HG02588 (cell line): ENCODE data around the gene PDZRN4.
"Not testable (repeated sequence)": the region's sequence is repeated elsewhere in the genome, so short reads cannot be mapped to it uniquely, and the experiment has no call there.

Experiments
- ATAC-seq: cut with Tn5 transposase; IDR thresholded peaks from one replicate; pipeline ENCODE4 v1.9.1; 2021; ENCODE audit warnings: mild to moderate bottlenecking, moderate library complexity; ENCODE audit not compliant: unreplicated experiment

Gene PDZRN4

DNA sequence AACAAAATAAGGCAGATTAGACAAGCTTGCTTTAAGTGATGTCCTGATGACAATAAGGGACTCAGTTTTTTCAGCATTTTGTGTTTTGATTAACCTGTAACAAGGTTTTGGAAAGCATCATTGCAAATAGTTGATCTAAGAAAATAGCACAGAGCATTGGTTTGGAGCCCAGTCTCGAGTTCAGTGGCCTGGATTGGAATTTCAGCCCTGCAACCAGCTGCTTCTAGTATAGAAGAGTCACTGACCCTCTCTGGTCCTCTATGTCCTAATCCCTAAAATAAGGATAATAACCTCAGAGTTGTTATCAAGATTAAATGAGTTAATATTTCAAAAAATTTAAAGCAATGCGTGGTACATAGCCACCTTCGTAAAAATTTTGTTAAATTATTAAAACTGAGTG is 25.5 kb downstream of the PDZRN4 start:
- ATAC-seq, result no peak

DNA sequence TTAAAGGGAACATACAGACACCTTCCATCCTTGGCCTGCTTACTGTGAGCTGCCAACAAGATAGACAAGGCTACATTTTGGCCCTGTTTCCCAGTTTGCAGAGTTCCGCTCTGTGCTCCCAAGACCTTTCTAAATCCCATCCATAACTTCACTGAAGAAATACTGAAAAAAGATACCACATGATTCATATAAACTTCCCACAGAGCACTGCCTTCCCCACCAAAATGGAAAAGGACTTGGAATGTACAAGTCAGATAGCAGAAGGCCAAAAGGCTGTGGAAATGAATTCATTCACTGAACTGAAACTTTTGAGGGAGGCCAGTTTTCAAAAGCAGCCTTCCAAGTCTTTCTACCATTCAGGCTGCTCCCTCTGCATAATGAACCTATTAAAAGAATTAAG is 29.6 kb downstream of the PDZRN4 start:
- ATAC-seq, result no peak

DNA sequence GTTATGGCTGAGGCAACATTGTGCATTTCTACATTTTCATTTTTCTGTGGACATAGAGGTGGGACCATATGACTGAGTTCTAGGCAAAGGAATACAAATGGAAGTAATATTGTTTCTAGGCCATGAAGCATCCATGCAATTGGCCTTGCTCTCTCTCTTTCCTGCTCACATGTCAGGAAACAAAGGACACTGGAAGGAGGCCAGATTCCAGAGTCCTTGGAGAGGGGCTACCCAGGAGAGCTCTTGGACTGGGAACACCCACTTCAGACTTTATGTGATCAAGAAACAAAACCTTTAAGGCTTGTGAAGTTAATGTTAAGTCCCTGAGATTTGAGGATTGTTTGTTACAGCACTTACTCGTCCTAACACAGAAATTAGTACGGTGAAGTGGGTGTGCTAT is 32.8 kb downstream of the PDZRN4 start:
- ATAC-seq, result no peak

DNA sequence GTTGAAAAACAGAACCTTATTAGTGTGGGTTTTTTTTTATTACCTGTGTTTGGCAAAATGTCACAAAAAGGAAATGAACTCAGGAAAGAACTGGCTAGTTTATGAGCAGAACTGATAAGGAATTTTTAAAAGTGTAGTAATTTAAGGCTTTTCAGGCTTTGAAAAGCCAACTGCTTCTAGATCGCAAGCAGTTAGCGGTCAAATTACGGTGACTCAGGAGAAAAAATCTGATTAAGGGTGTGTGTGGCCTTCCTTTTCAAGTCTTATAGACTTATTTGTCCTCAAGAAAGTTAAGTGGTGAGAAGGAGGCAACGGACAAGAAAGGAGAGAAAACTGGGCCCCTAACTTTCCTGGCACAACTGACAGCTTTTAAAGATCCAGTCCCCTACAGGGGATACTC is 33.4 kb downstream of the PDZRN4 start:
- no peak for ATAC-seq

DNA sequence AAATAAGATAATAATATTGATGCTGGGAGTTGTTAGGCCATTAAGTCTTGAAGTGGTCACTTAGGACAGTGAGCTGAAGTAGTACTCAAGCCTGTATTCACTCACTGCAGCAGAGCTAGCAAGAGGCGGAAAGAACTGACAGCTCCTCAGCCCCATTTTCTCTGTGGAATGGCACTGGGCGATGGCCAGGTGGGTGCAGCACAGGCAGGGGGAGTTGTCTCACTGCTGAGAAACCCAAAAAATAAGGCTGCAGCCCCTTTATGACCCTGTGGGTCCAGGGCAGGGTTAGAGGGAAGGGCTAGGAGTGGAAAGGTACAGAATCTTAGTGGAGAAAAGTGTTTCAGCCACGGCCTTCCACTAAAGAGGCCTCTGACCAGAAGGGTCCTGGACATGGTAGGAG is 35.5 kb downstream of the PDZRN4 start:
- ATAC-seq, result no peak

DNA sequence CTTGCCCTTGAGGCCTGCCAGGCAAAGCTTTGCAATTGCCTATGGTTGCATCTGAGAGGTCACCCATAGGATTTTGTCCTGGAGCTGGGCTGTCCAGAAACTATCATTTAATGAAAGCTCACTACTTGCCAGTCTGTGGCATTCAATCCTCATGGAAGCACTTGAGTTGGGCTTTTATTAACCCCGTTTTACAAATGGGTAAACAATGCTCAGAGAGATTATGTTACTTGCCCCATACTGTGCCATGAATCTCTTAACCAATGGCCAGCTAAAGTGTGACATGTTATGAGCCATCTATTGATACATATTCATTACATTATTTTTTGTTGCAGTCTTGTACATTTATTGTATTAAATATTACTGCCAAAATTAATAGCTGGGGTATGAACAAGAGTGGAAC is 35.9 kb downstream of the PDZRN4 start:
- ATAC-seq, result no peak

DNA sequence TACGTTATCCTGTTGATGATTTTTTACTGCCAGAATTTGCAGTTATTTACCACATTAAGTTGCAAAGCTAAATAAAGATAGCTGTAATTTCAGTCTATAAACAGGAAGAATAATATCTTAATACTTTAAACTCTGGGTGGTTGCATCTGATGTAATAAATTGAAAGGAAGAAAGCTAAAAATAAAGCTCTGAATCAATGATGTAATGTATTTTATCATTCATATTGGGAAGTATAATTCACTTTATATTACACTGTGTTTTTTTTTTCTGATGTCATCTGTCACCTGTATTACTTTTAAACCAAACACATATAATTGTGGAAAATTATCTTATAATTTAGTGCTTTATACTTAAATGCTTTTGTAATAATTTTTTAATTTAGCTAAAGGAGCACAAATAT is 37.1 kb downstream of the PDZRN4 start:
- ATAC-seq, result no peak

DNA sequence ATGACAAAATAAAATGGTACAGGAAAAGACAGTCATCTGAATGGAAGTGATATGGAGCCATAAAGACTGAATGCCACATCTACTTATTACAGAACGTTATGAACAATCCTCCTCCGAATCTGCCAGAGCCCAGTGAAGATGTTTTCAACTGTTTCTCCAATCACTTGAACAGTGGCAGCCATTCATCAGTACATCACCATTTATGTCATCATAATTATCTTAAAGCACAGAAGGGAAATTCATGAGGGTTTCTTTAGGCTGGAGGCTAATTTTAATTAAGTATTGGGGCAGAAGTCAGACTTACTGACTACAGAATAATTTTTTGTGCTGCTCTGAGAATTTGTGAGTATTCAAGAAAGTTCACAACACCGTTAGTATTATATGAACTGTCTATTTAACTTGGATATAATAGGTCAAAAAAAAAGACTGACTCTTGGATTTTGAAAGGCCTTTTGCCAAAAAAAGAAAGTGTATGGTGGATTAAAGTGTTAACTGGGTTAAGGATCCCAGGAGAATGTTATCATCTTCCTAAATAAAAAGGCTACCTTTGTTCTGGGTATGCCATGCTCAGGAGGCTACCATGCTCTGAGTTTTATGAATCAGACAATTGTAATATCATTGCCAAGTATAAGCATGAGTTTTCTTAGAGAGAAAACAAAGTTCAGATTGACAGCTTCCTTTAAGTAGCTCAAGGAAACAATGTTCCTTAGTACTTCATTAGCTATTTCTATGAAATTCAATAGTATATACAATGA is 40.1 kb downstream of the PDZRN4 start:
- ATAC-seq, result no peak

DNA sequence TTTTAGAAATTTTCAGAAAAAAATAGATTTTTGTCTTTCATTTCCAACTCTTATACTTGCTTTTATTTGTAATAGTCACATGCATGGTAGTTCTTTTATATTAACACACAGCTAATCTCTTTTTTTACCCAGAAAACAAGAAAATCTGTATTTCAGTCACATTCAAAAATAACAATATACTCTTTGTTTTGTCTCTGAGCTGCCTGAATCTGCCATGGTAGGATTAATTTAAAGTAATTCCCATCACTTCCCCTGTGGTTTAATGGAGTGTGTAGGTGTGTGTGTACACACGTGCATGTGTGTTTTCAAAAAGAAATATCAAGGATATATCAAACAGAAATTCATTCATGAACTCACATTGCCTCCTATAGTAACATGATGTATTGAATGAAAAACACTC is 42.6 kb downstream of the PDZRN4 start:
- no peak for ATAC-seq

DNA sequence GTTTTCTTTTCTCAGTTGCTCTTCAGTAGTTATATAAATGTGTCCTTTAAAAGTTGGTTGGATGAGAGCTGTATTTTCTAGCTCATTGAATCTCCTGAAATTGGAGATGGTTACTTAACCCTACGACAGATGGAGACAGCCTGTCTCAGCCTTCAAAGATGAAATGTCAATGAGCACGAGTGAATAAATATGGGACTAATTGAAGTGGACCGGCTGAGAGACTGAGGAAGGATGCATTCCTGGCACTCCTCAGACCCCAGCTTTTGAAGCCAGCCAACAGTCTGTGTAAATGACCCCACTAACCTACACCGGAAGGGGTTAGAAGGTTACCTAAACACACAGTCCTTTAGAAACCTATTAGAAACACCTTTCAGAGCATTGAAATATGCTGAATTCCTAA is 46.6 kb downstream of the PDZRN4 start:
- ATAC-seq, result no peak

DNA sequence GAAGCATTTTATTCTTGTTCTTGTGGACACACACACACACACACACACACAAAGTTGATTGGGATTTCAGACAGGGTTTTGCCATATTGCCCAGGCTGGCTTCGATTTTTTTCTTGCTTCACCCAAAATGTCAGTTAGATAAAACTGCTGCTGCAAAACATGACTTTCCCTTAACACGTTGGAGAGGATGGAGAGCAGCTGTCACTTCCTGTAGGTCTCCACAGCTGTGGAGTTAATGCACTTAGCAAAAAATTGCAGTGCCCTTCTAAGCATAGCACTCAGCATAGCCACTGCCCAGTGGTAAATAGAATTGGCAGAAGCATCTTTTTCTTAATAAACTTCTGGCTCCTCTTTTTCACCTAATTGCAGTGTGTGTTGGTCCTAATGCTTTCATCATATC is 54.5 kb downstream of the PDZRN4 start:
- ATAC-seq, result no peak

DNA sequence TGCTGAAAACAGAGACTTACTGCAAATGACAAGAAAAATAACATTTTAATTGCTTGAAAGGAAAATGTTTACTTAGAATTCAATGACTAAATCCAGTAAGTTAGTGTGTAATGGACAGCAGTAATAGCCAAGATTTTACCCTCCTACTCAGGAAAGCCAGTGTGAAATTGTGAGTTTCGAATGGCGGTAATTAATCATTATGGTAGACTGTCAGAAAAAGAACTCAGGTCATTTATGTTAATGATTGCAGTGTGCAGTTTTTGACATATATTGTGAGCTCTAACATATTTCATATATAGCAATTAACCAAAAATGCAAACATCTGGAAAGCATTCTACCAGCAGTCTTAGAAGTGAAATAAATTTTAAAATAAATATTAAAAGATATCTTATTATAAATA is 60.3 kb downstream of the PDZRN4 start:
- ATAC-seq, result no peak

DNA sequence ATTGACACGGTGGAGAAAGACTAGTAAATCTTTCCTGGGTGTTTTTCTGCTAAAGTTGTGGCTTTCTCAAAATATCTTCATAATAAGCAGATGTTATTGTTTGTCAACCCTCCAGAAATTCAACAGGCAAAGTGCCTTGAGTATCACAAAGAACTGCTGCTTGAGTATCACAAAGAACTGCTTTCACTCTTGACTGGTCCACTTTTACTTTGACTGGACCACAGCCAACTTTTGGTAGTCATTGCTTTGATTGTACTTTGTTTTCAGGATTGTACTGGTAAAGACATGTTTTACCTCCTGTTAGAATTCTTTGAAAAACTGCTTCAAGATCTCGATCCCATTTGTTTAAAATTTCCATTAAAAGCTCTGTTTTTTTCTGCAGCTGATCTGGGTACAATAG is 62.6 kb downstream of the PDZRN4 start:
- ATAC-seq, result no peak

DNA sequence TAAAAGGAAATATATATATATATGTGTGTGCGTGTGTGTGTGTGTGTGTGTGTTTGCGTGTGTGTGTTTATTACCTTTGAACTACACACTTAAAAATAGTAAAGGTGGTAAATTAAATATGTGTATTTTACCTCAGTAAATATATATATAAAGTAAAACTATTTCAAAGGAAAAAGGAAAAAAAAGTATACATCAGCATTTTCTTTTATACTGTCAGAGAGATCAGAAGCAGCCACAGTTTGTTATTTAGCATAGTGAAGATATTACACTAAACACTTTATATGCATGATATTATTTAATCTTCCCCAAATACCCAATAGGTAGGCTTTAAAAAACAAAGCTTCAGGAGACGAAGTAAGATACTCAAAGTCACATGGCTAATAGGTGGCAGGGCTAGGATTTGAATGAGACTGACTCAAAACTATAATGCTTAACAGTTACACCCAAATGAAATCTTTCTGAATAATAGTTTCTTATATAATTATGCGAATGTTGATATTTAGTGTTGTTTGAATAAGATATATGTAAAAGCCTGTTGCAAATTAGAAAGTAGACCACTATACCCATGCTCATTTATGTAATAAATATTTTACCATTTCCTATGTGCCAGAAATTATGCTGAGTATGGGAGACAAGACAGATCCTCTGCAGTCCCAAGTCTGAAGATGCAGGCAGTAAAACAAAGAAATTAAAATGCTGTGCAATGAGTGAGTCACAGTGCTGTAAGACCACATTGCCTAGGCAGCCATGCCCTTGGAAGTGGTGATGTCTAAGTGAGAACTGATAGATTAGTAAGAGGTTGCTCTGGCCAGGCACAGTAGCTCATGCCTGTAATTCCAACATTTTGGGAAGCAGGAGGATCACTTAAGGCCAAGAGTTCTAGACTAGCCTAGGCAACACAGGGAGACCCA is 66.1 kb downstream of the PDZRN4 start:
- ATAC-seq, result no peak

DNA sequence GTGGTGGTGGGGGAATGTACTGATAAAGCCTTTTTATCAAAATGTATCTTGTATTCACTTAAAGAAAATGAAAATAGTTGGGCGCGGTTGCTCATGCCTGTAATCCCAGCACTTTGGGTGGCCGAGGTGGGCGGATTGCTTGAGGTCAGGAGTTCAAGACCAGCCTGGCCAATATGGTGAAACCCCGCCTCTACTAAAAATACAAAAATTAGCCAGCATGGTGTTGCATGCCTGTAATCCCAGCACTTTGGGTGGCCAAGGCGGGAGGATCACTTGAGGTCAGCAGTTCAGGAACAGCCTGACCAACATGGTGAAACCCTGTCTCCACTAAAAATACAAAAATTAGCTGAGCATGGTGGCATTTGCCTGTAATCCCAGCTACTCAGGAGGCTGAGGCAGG is 75.1 kb downstream of the PDZRN4 start:
- ATAC-seq, result not testable (repeated sequence)

DNA sequence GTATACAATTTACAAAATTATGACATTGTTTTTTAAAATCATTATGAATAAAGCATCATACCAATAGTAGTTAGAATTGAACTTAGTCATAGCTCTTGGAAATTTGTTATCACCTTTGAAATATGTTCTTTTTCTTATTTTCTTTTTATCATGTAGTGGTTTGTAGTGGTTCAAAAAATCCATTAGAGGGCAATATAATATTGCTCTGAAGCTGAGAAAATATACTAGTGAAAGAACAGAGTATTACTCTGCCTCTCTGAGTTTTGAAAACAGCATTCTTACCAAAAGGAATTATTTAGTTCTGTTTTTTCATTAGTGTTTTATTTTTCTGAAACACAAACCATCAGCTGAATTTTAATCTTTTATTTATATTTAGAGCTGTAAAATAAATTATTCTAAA is 76.2 kb downstream of the PDZRN4 start:
- ATAC-seq, result no peak

DNA sequence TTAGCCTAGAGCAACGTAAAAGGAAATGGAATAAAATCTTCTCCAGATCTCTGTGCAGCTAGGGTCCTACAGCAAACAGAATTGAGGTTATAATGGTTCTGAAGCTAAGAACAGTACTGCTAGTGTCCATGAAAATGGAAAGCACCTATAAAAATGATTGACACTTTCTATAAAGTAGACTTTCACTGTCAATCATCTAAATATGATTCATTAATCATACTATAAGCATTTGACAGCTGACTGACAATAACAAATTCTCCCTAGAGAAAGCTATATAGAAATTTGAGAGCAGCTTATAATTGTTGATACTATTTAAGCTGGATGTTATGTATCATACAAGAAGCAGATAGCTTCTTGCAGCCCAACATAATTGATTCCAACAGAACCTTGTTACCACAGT is 80.9 kb downstream of the PDZRN4 start:
- ATAC-seq, result no peak

DNA sequence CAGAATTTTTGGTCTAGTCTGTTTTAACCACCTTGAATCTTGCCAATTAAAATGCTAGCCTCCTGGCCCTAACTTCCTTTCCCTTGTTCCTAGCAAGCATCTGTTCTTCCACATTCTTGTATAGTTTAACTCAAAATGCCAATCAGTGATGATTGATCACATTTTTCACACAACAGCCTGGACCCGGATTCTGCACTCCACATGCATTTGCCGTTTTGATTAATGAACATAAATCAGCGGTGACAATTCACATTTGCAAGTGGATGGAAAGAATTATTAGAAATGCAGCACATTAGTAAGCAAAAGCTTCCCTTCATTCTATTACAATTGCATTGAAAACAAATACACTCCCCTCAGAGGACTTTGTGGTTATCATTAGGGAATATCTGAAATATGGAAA is 83.4 kb downstream of the PDZRN4 start:
- ATAC-seq, result no peak

DNA sequence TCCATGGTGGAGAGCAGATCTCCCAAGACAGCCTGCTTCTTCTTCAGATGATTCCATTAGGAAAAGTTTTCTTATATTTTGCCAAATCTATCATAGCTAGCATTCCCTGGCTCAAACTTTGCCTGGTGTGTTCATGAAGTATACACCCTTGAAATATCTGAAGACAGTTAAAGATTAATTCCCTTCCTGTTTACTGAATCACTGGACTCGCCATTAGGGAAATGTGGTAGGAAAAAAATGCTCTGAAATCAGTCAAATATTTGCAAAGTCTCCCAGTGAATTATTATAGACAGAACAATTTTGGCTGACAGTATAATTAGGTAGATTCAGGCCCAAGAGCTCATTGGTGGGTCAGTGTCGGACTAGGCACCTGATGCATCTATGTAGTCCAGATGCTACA is 86.5 kb downstream of the PDZRN4 start:
- no peak for ATAC-seq

DNA sequence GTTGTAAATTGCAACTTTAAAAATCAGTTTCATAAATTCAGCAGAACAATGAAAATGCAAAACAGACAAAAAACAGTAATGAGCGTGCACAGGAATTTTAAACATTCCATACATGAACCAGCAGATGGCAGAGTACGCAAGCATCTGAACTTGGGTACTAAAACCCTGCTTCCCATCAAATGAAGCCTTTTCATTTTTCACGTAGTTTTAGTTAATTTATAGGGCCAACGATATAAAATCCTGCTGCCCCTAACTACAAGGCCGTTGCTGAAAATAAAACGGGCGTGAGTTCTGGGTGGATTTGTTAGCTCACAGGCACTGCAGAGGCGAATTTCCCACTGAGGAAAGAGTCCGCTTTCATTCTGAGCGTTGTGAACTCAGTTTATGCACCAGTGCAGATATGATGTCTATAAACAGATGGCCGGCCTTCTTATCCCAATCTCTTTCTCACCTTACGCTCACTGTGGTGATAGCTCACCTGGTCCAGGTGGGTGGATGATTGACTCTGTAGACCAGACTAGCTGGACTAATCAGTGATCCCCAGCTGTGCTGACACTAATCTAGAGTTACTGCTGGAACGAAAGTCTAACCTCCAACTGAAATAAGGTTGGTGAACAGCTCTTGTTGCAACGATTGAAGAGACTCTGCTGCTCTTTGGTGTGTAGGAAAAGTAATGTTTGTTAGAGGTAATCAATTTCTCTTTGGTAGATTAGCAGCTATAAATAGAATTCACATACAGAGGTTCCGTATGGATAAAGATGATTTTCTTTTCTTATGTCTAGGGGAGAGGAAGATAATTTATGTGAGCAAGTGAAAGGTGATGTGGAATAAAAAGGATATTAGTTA is 89.2 kb downstream of the PDZRN4 start:
- no peak for ATAC-seq

DNA sequence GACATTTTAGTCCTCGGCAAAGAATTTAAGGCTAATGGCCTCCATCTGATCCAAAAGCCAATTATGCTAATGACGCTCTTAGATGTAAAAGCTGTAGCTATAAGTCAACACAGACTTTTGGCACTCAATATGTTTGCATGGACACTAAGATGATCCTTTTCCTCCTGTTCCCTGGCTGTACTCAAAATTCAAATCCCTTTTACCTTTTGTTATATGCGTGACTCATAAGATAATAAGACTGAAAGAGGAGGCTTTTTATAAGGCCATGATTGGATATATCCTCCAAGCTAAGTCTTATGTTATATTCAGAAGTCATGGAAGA is 89.8 kb downstream of the PDZRN4 start:
- ATAC-seq, result no peak
